Panc1 (cell line): Measurements from ENCODE around the gene NKX2-1.

Experiments used
- CTCF ChIP-seq: fragments of 450-650 bp; IDR thresholded peaks from 2 replicates; pipeline ENCODE4 v1.5.1; 2017; ENCODE audit warnings: mild to moderate bottlenecking
- POLR2AphosphoS5 ChIP-seq: IDR thresholded peaks from 2 replicates; pipeline ENCODE4 v1.6.1; 2012; ENCODE audit warnings: mild to moderate bottlenecking, low read depth, low read length, moderate library complexity
- REST ChIP-seq, 2 experiments: IDR thresholded peaks; 2 replicates each; pipeline ENCODE4 v1.6.1; 2011 to 2012; ENCODE audit warnings: low read depth in 2 of 2, control low read depth in 1 of 2, low read length in 1 of 2, mild to moderate bottlenecking in 1 of 2, moderate library complexity in 1 of 2; ENCODE audit not compliant: insufficient read depth in 1 of 2
- SIN3A ChIP-seq: IDR thresholded peaks from 2 replicates; pipeline ENCODE4 v1.6.1; 2012; ENCODE audit warnings: low read depth, mild to moderate bottlenecking, low read length, moderate library complexity, borderline replicate concordance; ENCODE audit not compliant: insufficient read depth

GRCh38 chr14:36507847-36508417 lies 12.1 kb downstream of the NKX2-1 start:
- TF ChIP-seq CTCF (no peak), REST (IDR thresholded peaks at IDR 0.05; ENCODE audit: insufficient read depth in 1 of 2, low read depth in 2 of 2, low read length in 1 of 2) (no peak), POLR2AphosphoS5 (no peak), SIN3A (no peak)
